WERI-Rb-1 (cell line): Measurements from ENCODE around the gene SLC7A1.

ENCODE experiments used
- DNase-seq: peaks from one replicate; pipeline ENCODE4 v3.0.0-alpha.2; 2020
- H3K27ac ChIP-seq: fragments of 250-450 bp; sonication (Bioruptor Pico); 2 replicates; pipeline ENCODE4 v1.5.1; 2020; ENCODE audit warnings: mild to moderate bottlenecking, moderate library complexity
- H3K27me3 ChIP-seq: fragments of 250-450 bp; sonication (Bioruptor Pico); 2 replicates; pipeline ENCODE4 v1.5.1; 2021; ENCODE audit warnings: mild to moderate bottlenecking, low read depth, moderate library complexity; ENCODE audit not compliant: insufficient read depth, severe bottlenecking
- H3K36me3 ChIP-seq: fragments of 250-450 bp; sonication (Bioruptor Pico); 2 replicates; pipeline ENCODE4 v1.5.1; 2020; ENCODE audit warnings: mild to moderate bottlenecking, moderate library complexity
- H3K4me3 ChIP-seq: 2 replicates; pipeline ENCODE4 v1.5.1; 2011; ENCODE audit warnings: low read depth, mild to moderate bottlenecking, control low read depth, low read length
- H3K9me3 ChIP-seq: fragments of 250-450 bp; sonication (Bioruptor Pico); 2 replicates; pipeline ENCODE4 v1.5.1; 2021; ENCODE audit warnings: mild to moderate bottlenecking, moderate library complexity; ENCODE audit not compliant: severe bottlenecking
- TF ChIP-seq, protein P1 (sequence below): IDR thresholded peaks from 2 replicates; pipeline ENCODE4 v1.5.1; 2011; ENCODE audit warnings: low read depth, mild to moderate bottlenecking, control low read depth, inconsistent platforms, low read length

The SLC7A1 gene

DNA sequence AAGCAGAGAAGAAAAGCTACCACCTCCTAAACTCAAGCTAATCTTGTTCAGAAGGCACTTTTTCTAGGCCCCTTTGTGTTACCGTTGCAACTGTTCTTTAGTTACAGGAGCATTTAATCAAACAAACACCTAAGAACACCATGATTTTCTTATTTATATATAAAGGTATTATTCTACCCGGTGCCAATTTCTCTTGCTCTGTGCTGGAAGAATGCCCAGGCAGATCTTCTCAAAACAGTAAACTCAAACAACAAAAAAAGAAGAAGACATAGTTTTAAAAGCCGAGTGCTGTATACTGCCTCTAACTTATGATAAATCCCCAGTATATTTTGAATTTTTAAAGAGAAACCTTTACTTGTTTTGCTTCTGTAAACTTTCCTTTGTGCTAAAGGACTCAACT is 20.4 kb downstream of the SLC7A1 start:
- Histone ChIP-seq H3K4me3 (no peak overlapping the region), H3K27ac (no peak overlapping the region), H3K27me3 (no peaks in the 10 kb centered on the region), H3K9me3 (no peaks in the 10 kb centered on the region), H3K36me3 (no peaks in the 10 kb centered on the region)
- TF ChIP-seq, protein P1, sequence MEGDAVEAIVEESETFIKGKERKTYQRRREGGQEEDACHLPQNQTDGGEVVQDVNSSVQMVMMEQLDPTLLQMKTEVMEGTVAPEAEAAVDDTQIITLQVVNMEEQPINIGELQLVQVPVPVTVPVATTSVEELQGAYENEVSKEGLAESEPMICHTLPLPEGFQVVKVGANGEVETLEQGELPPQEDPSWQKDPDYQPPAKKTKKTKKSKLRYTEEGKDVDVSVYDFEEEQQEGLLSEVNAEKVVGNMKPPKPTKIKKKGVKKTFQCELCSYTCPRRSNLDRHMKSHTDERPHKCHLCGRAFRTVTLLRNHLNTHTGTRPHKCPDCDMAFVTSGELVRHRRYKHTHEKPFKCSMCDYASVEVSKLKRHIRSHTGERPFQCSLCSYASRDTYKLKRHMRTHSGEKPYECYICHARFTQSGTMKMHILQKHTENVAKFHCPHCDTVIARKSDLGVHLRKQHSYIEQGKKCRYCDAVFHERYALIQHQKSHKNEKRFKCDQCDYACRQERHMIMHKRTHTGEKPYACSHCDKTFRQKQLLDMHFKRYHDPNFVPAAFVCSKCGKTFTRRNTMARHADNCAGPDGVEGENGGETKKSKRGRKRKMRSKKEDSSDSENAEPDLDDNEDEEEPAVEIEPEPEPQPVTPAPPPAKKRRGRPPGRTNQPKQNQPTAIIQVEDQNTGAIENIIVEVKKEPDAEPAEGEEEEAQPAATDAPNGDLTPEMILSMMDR, result no peak
- DNase-seq, result no peak

DNA sequence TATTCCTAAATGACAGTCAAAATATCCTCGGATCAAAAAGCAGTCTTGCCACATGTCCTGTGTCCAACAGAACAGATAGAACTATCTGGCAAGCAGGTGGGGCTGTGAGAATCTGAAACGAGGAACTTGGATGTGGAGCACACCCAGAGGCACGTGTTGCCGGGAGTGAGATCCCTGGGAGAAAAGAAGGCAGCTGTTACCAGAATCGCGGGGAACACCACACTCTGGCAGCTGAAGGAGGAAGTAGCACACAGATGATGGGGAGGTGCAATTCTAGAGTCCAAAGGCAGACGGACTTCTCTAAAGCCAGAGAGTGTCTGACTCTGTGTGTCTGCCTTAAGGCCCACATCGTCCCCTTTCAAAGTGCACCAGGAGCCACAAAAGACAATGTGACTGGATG is 22.3 kb downstream of the SLC7A1 start:
- Histone ChIP-seq H3K9me3 (no peaks in the 10 kb centered on the region), H3K36me3 (no peaks in the 10 kb centered on the region), H3K4me3 (no peak overlapping the region), H3K27me3 (no peaks in the 10 kb centered on the region), H3K27ac (no peak overlapping the region)
- DNase-seq, result no peak
- TF ChIP-seq, protein P1, result no peak

DNA sequence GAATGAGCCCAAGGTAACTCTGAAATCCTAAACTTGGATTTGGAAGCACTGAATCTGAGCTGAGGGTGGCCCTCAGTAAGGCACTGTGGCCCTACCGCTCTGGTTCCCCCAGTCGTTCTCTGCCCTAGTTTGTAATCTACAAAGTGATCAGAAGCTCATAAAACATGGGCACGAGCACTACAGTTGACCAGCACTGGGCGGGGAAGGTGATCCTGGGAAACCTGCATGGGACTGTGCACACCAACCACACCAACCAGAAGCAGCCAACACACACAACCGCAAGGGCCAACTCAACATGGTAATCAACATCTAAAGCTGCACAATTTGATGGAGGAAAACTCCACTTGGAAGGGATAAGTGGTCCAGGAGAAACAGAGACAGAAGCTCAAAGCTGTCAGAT is 22.9 kb downstream of the SLC7A1 start:
- Histone ChIP-seq H3K36me3 (no peaks in the 10 kb centered on the region), H3K9me3 (no peaks in the 10 kb centered on the region), H3K4me3 (no peak overlapping the region), H3K27me3 (no peaks in the 10 kb centered on the region), H3K27ac (no peak overlapping the region)
- TF ChIP-seq, protein P1, result no peak
- DNase-seq, result no peak

DNA sequence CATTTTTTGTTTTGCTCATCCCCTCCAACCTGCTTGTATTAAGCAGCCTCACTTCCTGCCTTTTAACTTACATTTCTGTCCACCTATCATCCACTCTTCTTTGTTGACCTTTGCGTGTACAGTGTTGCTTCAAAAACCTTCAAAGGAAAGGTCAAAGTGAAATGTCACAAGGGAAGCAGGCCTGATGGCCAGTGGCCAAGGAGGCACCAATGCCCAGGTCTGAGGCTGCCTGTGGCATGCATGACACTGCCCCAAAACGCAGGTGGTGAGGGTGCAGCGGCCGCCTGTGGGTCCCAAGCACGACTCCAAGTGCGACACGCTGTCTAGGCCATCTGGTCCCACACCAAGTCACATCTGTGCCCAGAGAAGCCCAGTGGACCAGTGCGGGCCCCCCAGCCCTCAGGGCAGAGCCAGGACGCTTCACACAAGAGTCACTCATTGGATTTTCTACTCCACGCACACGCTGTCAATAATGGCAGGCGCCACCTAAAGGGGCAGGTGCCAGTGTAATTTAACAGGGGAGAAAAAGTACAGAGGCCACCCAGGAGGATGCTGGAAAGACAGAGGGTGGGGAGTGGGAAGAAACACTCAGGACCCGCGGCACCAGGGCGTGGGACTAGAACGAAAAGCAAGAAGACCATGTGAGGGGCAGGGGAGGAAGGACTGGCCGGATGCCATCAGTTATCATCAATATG is 23.5 kb downstream of the SLC7A1 start:
- TF ChIP-seq, protein P1, result no peak
- H3K9me3 ChIP-seq, result no peaks in the 10 kb centered on the region
- H3K4me3 ChIP-seq, result no peak overlapping the region
- no peak for DNase-seq
- no peaks in the 10 kb centered on the region for H3K36me3 ChIP-seq
- no peaks in the 10 kb centered on the region for H3K27me3 ChIP-seq
- H3K27ac ChIP-seq, result no peak overlapping the region

DNA sequence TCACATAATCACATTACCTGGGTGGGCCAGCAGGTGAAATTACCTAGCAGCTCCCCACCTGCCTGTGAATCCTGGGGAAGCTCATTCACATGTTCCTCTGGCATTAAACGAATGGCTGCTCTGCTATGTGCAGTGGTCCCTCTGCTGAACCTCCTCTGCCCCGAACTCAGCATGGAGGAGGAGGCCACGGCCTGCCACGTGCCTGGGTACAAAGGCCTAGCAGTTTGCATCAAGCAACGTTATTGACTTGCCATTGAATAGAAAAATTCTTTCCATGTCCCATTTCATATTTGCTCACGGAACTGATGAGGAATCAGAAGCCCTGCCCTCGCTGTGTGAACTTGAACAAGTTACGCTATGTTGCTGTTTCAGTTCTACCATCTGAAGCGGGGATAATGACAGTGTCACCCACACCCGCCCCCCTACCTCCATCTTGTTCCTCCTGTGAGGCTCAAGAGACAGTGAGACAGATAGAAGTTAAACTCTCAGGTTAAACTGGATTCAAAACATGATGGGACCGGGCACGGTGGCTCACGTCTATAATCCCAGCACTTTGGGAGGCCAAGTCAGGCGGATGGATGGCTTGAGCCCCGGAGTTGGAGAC is 25.3 kb downstream of the SLC7A1 start:
- Histone ChIP-seq H3K9me3 (no peaks in the 10 kb centered on the region), H3K27me3 (no peaks in the 10 kb centered on the region), H3K36me3 (no peaks in the 10 kb centered on the region), H3K27ac (no peak overlapping the region), H3K4me3 (no peak overlapping the region)
- DNase-seq, result no peak
- TF ChIP-seq, protein P1, result no peak
